GM13976 (cell line): ENCODE data around the gene PRKG1.
"Not testable (repeated sequence)": the region's sequence is repeated elsewhere in the genome, so short reads cannot be mapped to it uniquely, and the experiment has no call there.

Experiments used
- DNase-seq: peaks from one replicate; pipeline ENCODE4 v3.0.0; 2012; ENCODE audit warnings: low spot score
- in situ Hi-C: fragments of 300-500 bp; cut with MboI; formaldehyde crosslinking; loops from one replicate; pipeline ENCODE4 v1.12.0; 2022; ENCODE audit warnings: low sequenced_read_pairs, mixed read lengths, inconsistent platforms; ENCODE audit not compliant: unreplicated experiment
- TF ChIP-seq, protein P1 (sequence below): IDR thresholded peaks from 2 replicates; pipeline ENCODE4 v1.5.1; 2012; ENCODE audit warnings: borderline replicate concordance, mild to moderate bottlenecking; ENCODE audit not compliant: insufficient read depth; ENCODE audit errors: extremely low read depth, missing control alignments, control extremely low read depth

PRKG1 gene

GRCh38 chr10:51260376-51260775, 186.1 kb downstream of the PRKG1 start:
- no peak for DNase-seq
- in situ Hi-C loops = no loop called here
- TF ChIP-seq, protein P1, sequence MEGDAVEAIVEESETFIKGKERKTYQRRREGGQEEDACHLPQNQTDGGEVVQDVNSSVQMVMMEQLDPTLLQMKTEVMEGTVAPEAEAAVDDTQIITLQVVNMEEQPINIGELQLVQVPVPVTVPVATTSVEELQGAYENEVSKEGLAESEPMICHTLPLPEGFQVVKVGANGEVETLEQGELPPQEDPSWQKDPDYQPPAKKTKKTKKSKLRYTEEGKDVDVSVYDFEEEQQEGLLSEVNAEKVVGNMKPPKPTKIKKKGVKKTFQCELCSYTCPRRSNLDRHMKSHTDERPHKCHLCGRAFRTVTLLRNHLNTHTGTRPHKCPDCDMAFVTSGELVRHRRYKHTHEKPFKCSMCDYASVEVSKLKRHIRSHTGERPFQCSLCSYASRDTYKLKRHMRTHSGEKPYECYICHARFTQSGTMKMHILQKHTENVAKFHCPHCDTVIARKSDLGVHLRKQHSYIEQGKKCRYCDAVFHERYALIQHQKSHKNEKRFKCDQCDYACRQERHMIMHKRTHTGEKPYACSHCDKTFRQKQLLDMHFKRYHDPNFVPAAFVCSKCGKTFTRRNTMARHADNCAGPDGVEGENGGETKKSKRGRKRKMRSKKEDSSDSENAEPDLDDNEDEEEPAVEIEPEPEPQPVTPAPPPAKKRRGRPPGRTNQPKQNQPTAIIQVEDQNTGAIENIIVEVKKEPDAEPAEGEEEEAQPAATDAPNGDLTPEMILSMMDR = no peak

- no peak for DNase-seq
- in situ Hi-C loops = no loop called here
- TF ChIP-seq, protein P1 = no peak
Observed at GRCh38 chr10:51266496-51266895, 192.2 kb downstream of the PRKG1 start.

GRCh38 chr10:51267980-51268570, 193.8 kb downstream of the PRKG1 start:
- in situ Hi-C loops, DNase-seq: not testable (repeated sequence)

- DNase-seq = no peak
- TF ChIP-seq, protein P1 = no peak
- in situ Hi-C loops = no loop called here
Observed at GRCh38 chr10:51269821-51270220, 195.5 kb downstream of the PRKG1 start.

DNA sequence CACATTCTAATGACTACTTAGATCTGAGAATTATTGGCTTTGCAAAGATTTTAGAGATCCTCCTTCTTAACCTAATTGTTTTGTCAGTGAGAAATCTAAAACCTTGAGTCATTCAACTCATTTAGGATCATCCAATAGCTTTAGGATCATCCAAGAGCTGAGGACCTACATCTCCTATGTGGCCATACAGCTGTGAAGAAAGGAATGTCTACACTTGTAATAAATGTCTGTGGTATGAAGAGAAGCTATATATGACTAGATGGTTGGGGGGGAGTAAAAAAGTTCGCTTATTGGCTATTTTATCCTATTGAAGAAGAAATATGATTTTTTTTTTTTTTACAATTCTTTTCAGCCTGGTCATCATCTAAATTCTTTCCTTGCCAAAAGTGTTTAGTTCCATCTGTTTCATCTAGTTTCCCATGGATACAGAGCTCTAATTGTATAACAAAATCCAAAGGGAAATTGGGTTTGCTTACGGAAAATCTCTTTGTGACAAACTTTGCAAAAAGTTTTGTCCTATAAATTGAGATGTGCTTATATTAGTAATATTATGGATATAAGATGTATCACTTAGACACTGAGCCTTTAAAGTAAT, 196.7 kb downstream of the PRKG1 start:
- in situ Hi-C loops = no loop called here
- TF ChIP-seq, protein P1 = no peak
- no peak for DNase-seq

- DNase-seq, in situ Hi-C loops: not testable (repeated sequence)
Observed at GRCh38 chr10:51272099-51272498, 197.8 kb downstream of the PRKG1 start.

- TF ChIP-seq, protein P1 = no peak
- no peak for DNase-seq
- in situ Hi-C loops = no loop called here
Observed at GRCh38 chr10:51272555-51272954, 198.3 kb downstream of the PRKG1 start.

GRCh38 chr10:51273574-51273973, 199.3 kb downstream of the PRKG1 start:
- DNase-seq = no peak
- in situ Hi-C loops = no loop called here
- TF ChIP-seq, protein P1 = no peak

DNA sequence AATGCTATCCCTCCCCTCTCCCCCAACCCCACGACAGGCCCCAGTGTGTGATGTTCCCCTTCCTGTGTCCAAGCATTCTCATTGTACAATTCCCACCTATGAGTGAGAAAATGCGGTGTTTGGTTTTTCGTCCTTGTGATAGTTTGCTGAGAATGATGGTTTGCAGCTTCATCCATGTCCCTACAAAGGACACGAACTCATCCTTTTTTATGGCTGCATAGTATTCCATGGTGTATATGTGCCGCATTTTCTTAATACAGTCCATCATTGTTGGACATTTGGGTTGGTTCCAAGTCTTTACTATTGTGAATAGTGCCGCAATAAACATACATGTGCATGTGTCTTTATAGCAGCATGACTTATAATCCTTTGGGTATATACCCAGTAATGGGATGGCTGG, 201.8 kb downstream of the PRKG1 start:
- DNase-seq, in situ Hi-C loops: not testable (repeated sequence)

DNA sequence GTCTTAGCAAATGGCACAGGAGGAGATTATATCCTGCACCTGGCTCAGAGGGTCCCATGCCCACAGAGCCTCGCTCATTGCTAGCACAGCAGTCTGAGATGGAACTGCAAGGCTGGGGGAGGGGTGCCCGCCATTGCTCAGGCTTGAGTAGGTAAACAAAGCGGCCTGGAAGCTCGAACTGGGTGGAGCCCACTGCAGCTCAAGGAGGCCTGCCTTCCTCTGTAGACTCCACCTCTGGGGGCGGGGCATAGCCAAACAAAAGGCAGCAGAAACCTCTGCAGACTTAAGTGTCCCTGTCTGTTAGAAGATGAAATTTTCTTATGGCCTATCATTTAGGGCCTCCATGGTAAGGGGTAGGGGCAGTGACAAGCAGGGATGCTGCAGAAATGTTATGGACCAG, 207.1 kb downstream of the PRKG1 start:
- DNase-seq, in situ Hi-C loops: not testable (repeated sequence)
